B cell (primary cell): ENCODE results near the gene CEP170. TPM values are rescaled to one million over a fixed set of nuclear protein-coding genes. Genes with fewer than 3 reads are reported as not detected.
A peak's percentile ranks its signal among the peaks of the same experiment; 100 is the strongest.

ENCODE experiments used
- ATAC-seq: fragments of 200-7000 bp; cut with Tn5 transposase; one replicate; pipeline ENCODE4 v1.10.0; 2021; ENCODE audit warnings: low read depth, mild to moderate bottlenecking, moderate number of reproducible peaks, moderate library complexity
- CTCF ChIA-PET: fragments of 350-600 bp; sonication (Branson Sonifier 250); formaldehyde crosslinking; loops from one replicate; lab custom pipeline; 2021; ENCODE audit warnings: antibody characterized with exemption, inconsistent platforms; lab: Charles Lee
- POLR2A ChIA-PET: fragments of 350-600 bp; sonication (Branson Sonifier 250); formaldehyde crosslinking; loops from one replicate; lab custom pipeline; 2021; ENCODE audit warnings: antibody characterized with exemption; lab: Charles Lee
- DNase-seq: peaks from one replicate; pipeline ENCODE4 v3.0.0; 2013
- H2AFZ ChIP-seq: 2 replicates; pipeline ENCODE4 v1.6.1; 2012; ENCODE audit warnings: mild to moderate bottlenecking, low read depth, low read length; ENCODE audit not compliant: insufficient read depth, poor library complexity, severe bottlenecking
- H3K27ac ChIP-seq, 2 donors: 1 replicate in 1 of 2; 2 replicates in 1 of 2; pipeline ENCODE4 v1.5.1; 2012 to 2013; ENCODE audit warnings: low read length in 2 of 2, mild to moderate bottlenecking in 2 of 2, moderate library complexity in 1 of 2
- H3K27me3 ChIP-seq, 4 experiments: fragments of 200-600 bp in 1 of 4; sonication (generic) in 1 of 4; replicated peaks in 1 of 4; 1 replicate in 2 of 4; 2 replicates in 2 of 4; pipeline versions ENCODE4 v1.6.1 to v1.7.0; 2013 to 2016; ENCODE audit warnings: low read length in 3 of 4, mild to moderate bottlenecking in 2 of 4, mixed read lengths in 1 of 4, moderate library complexity in 1 of 4; ENCODE audit not compliant: insufficient read depth in 4 of 4, control insufficient read depth in 3 of 4; ENCODE audit errors: control extremely low read depth in 1 of 4
- H3K36me3 ChIP-seq, 2 experiments: replicated peaks in 1 of 2; 1 replicate in 1 of 2; 2 replicates in 1 of 2; pipeline versions ENCODE4 v1.6.1 to v1.7.1; 2013; ENCODE audit warnings: low read length in 1 of 2; ENCODE audit not compliant: insufficient read depth in 2 of 2, control insufficient read depth in 1 of 2; ENCODE audit errors: control extremely low read depth in 1 of 2, extremely low read depth in 1 of 2
- H3K4me1 ChIP-seq, 2 donors: fragments of 200-600 bp in 1 of 2; sonication (generic) in 1 of 2; 1 replicate in 1 of 2; 2 replicates in 1 of 2; pipeline versions ENCODE4 v1.5.1 to v1.6.1; 2013 to 2017; ENCODE audit warnings: low read length in 2 of 2; ENCODE audit not compliant: control insufficient read depth in 2 of 2, insufficient read depth in 2 of 2
- H3K4me2 ChIP-seq: replicated peaks from 2 replicates; pipeline ENCODE3; 2012; ENCODE audit warnings: mild to moderate bottlenecking, low read depth, low read length; ENCODE audit not compliant: poor library complexity, severe bottlenecking
- H3K4me3 ChIP-seq, 5 experiments: fragments of 200-600 bp in 1 of 5; sonication (generic) in 1 of 5; 1 replicate in 3 of 5; 2 replicates in 2 of 5; pipeline versions ENCODE4 v1.5.1 to v1.7.0; 2011 to 2016; ENCODE audit warnings: low read length in 4 of 5, mild to moderate bottlenecking in 4 of 5, low read depth in 2 of 5, control low read depth in 1 of 5, moderate library complexity in 1 of 5; ENCODE audit not compliant: insufficient read depth in 1 of 5; ENCODE audit errors: control extremely low read depth in 1 of 5, extremely low read depth in 1 of 5
- H3K79me2 ChIP-seq: fragments of 200-600 bp; sonication (generic); one replicate; pipeline ENCODE4 v1.6.0; 2016; ENCODE audit warnings: low read length; ENCODE audit not compliant: control insufficient read depth, insufficient read depth
- H3K9ac ChIP-seq: fragments of 200-600 bp; sonication (generic); 2 replicates; pipeline ENCODE4 v1.6.1; 2017; ENCODE audit warnings: mild to moderate bottlenecking, low read length, moderate library complexity
- H3K9me3 ChIP-seq, 3 donors: one replicate each; pipeline versions ENCODE4 v1.6.1 to v1.7.1; 2013; ENCODE audit warnings: low read length in 2 of 3; ENCODE audit not compliant: control insufficient read depth in 2 of 3, insufficient read depth in 1 of 3; ENCODE audit errors: control extremely low read depth in 1 of 3
- H4K20me1 ChIP-seq: 2 replicates; pipeline ENCODE4 v1.6.0; 2012; ENCODE audit warnings: mild to moderate bottlenecking, low read length; ENCODE audit not compliant: insufficient read depth, control insufficient read depth, poor library complexity, severe bottlenecking
- H3K27ac Mint-ChIP-seq: one replicate; pipeline ENCODE4 v1.8.0; 2021; ENCODE audit warnings: mixed read lengths
- H3K27me3 Mint-ChIP-seq: one replicate; pipeline ENCODE4 v1.8.0; 2021; ENCODE audit warnings: mixed read lengths
- H3K4me1 Mint-ChIP-seq: one replicate; pipeline ENCODE4 v1.8.0; 2021; ENCODE audit warnings: mixed read lengths
- H3K4me3 Mint-ChIP-seq: one replicate; pipeline ENCODE4 v1.8.0; 2021; ENCODE audit warnings: mixed read lengths
- H3K9me3 Mint-ChIP-seq: one replicate; pipeline ENCODE4 v1.8.0; 2022; ENCODE audit warnings: mixed read lengths; ENCODE audit not compliant: insufficient read depth
- CTCF ChIP-seq: fragments of 200-600 bp; IDR thresholded peaks from one replicate; pipeline ENCODE4 v1.8.0; 2022; ENCODE audit warnings: antibody characterized with exemption, mild to moderate bottlenecking
- EZH2 ChIP-seq: IDR thresholded peaks from 2 replicates; pipeline ENCODE4 v1.6.1; 2012; ENCODE audit warnings: borderline replicate concordance, low read depth, mild to moderate bottlenecking, moderate library complexity, low read length; ENCODE audit not compliant: insufficient read depth, poor library complexity, severe bottlenecking
- WGBS: methylation state at CpG from one replicate; pipeline ENCODE4 v1.1.5; 2013; ENCODE audit warnings: missing lambda C conversion rate; ENCODE audit not compliant: insufficient coverage; 5-methylcytosine and 5-hydroxymethylcytosine counted together
- intact Hi-C: fragments of 100-400 bp; cut with micrococcal nuclease; formaldehyde crosslinking; loops from one replicate; pipeline ENCODE4 v1.10.0; 2022
- polyA plus RNA-seq: library from polyadenylated mRNA; depleted of rRNA; stranded (reverse); fragments of >200 nt; gene quantifications from 2 replicates; pipeline ENCODE4 v1.2.3, GENCODE V29; 2012
- total RNA-seq, 2 donors: library from RNA; stranded (reverse); fragments of 120-200 nt in 1 of 2; gene quantifications; 1 replicate in 1 of 2; 2 replicates in 1 of 2; pipeline versions ENCODE4 v1.2.3 to v1.2.4, GENCODE V29; 2013 to 2022

The CEP170 gene
- total and polyA plus RNA-seq, 2 donors (not counting 1 experiment from before 2014, with no cell fraction given) = 27.3 to 145 TPM

GRCh38 chr1:243233908-243234307 lies 21.2 kb downstream of the CEP170 start:
- H3K79me2 ChIP-seq = peaks cover 85% of the 10 kb centered on the region
- no peak overlapping the region for H3K9ac ChIP-seq
- peaks cover 10 to 18% of the 10 kb centered on the region in 2 experiments for H3K36me3 ChIP-seq
- H3K9me3 ChIP-seq = peaks cover 18 to 32% (median 19%) of the 10 kb centered on the region in 3 donors
- intact Hi-C loops = loop anchor here (5.0 kb wide), 1 partner anchor 38 kb away; no protein-coding TSS in a partner anchor
- H3K27ac ChIP-seq = no peak overlapping the region
- no peaks in the 10 kb centered on the region for H3K27me3 Mint-ChIP-seq
- no peak overlapping the region for H3K4me2 ChIP-seq
- no peak for DNase-seq
- no CpG with 5 or more reads among the region's 2 CpGs for WGBS
- ChIA-PET POLR2A (no interaction called here), CTCF (no interaction called here)
- H3K27me3 ChIP-seq = no peaks in the 10 kb centered on the region
- peaks cover 23% of the 10 kb centered on the region for H4K20me1 ChIP-seq
- no peak overlapping the region for H3K27ac Mint-ChIP-seq
- H3K4me3 Mint-ChIP-seq = no peak overlapping the region
- ATAC-seq = no peak
- no peak for TF ChIP-seq EZH2
- TF ChIP-seq CTCF = no peak
- H3K4me3 ChIP-seq = no peak overlapping the region
- H3K4me1 Mint-ChIP-seq = peaks cover 24% of the 10 kb centered on the region
- peaks cover 8 to 11% of the 10 kb centered on the region in 2 donors for H3K4me1 ChIP-seq
- peaks cover 18% of the 10 kb centered on the region for H3K9me3 Mint-ChIP-seq
- H2AFZ ChIP-seq = no peak overlapping the region

- POLR2A ChIA-PET = interaction anchor here (0.6 to 1.1 kb wide), 2 partner anchors 24 to 36 kb away, joined by 3 to 7 read pairs; partner anchors contain the start of genes CEP170 and SDCCAG8
- Mint-ChIP-seq H3K27ac (no peak overlapping the region), H3K4me1 (peaks cover 21% of the 10 kb centered on the region), H3K9me3 (peaks cover 19% of the 10 kb centered on the region), H3K4me3 (no peak overlapping the region), H3K27me3 (no peaks in the 10 kb centered on the region)
- Histone ChIP-seq H3K4me2 (no peak overlapping the region), H3K4me1 (peaks cover 0 to under 1% of the 10 kb centered on the region in 2 donors), H3K79me2 (peaks cover 85% of the 10 kb centered on the region), H2AFZ (no peak overlapping the region), H3K4me3 (no peak overlapping the region), H3K27ac (no peak overlapping the region), H4K20me1 (peaks cover 23% of the 10 kb centered on the region), H3K9me3 (peaks cover 19 to 34% (median 19%) of the 10 kb centered on the region in 3 donors), H3K36me3 (peaks cover 6 to 20% of the 10 kb centered on the region in 2 experiments), H3K27me3 (no peaks in the 10 kb centered on the region), H3K9ac (no peak overlapping the region)
- intact Hi-C loops = loop anchor here (5.0 kb wide), 1 partner anchor 41 kb away; no protein-coding TSS in a partner anchor
- CTCF ChIA-PET = interaction anchor here (0.7 kb wide), 1 partner anchor 95 kb away, joined by 3 read pairs; no protein-coding TSS in a partner anchor
- DNase-seq = peak; percentile 27
- peak; percentile 21 for ATAC-seq
- no peak for TF ChIP-seq EZH2
- TF ChIP-seq CTCF = no peak
These were observed 24.2 kb downstream of the CEP170 start for GRCh38 chr1:243230914-243231313.
